K562 (cell line): Measurements from ENCODE around the gene DGCR2. TPM values are rescaled to one million over a fixed set of nuclear protein-coding genes. Genes with fewer than 3 reads are reported as not detected.

Experiments used
- ATAC-seq: fragments of 200-7000 bp; cut with Tn5 transposase; 3 replicates; pipeline ENCODE4 v1.9.1; 2020; ENCODE audit warnings: moderate library complexity
- BruUV-seq: library from RNA; stranded (reverse); fragments of 400-500 nt; replicated peaks from 2 replicates; lab custom pipeline; 2021; lab: Mats Ljungman, UMichigan
- CTCF ChIA-PET: fragments of 300-600 bp; formaldehyde crosslinking; extraction: SDS; loops from one replicate; lab custom pipeline; 2021; ENCODE audit warnings: low intra/inter-chr PET ratio; lab: Yijun Ruan, JAX
- POLR2A ChIA-PET: fragments of 300-600, 350-650 bp; sonication (Branson Sonifier 250); formaldehyde crosslinking; extraction: SDS; loops from one replicate; lab custom pipeline; 2021; ENCODE audit warnings: antibody characterized with exemption, inconsistent platforms; lab: Yijun Ruan, JAX
- DNase-seq, 4 experiments: peaks; one replicate each; pipeline versions ENCODE4 v3.0.0 to v3.0.0-alpha.2; 2011 to 2018; ENCODE audit warnings: low spot score in 3 of 4, mixed read lengths in 3 of 4; ENCODE audit errors: extremely low read depth in 1 of 4
- FAIRE-seq: peaks from 2 replicates; lab custom pipeline; 2011; peaks lifted over from hg19 to GRCh38; lab: Jason Lieb, UNC
- H2AFZ ChIP-seq: 2 replicates; pipeline ENCODE4 v1.6.0; 2011; ENCODE audit warnings: low read depth, low read length, control low read depth, inconsistent platforms
- H3K27ac ChIP-seq: fragments of 200-600 bp; 3 replicates; pipeline ENCODE4 v1.8.0; 2011; ENCODE audit warnings: low read depth, mild to moderate bottlenecking, control low read depth, inconsistent platforms, low read length, moderate library complexity, mixed read lengths; ENCODE audit errors: extremely low read depth
- H3K27me3 ChIP-seq, 2 experiments: fragments of 300-600 bp in 1 of 2; 2 replicates in 1 of 2; 3 replicates in 1 of 2; pipeline versions ENCODE4 v1.6.0 to v1.8.0; 2011; ENCODE audit warnings: inconsistent platforms in 2 of 2, low read length in 2 of 2, mild to moderate bottlenecking in 1 of 2, mixed read lengths in 1 of 2, moderate library complexity in 1 of 2; ENCODE audit not compliant: control insufficient read depth in 2 of 2, insufficient read depth in 2 of 2
- H3K36me3 ChIP-seq: fragments of 300-600 bp; 3 replicates; pipeline ENCODE4 v1.8.0; 2011; ENCODE audit warnings: mild to moderate bottlenecking, low read length, inconsistent platforms; ENCODE audit not compliant: control insufficient read depth, insufficient read depth
- H3K4me1 ChIP-seq, 2 experiments: fragments of 200-600 bp in 1 of 2; replicated peaks in 1 of 2; 2 replicates in 1 of 2; 3 replicates in 1 of 2; pipeline versions ENCODE4 v1.5.1 to v1.8.0; 2011; ENCODE audit warnings: inconsistent platforms in 2 of 2, low read length in 2 of 2, mild to moderate bottlenecking in 1 of 2, mixed read lengths in 1 of 2, moderate library complexity in 1 of 2; ENCODE audit not compliant: control insufficient read depth in 2 of 2, insufficient read depth in 2 of 2
- H3K4me2 ChIP-seq: 2 replicates; pipeline ENCODE4 v1.6.1; 2011; ENCODE audit warnings: low read length, control low read depth, inconsistent platforms, mixed read lengths; ENCODE audit not compliant: insufficient read depth
- H3K4me3 ChIP-seq: fragments of 200-600 bp; sonication (generic), shearing (Covaris generic); 2 replicates; pipeline ENCODE4 v1.5.1; 2016; ENCODE audit warnings: control low read depth, inconsistent platforms
- H3K79me2 ChIP-seq: fragments of 200-600 bp; 3 replicates; pipeline ENCODE4 v1.8.0; 2011; ENCODE audit warnings: low read length, inconsistent platforms; ENCODE audit not compliant: control insufficient read depth, insufficient read depth
- H3K9ac ChIP-seq, 2 experiments: 2 replicates each; pipeline versions ENCODE4 v1.6.0 to v1.6.1; 2011; ENCODE audit warnings: low read depth in 2 of 2, low read length in 2 of 2, control low read depth in 1 of 2, inconsistent platforms in 1 of 2, mild to moderate bottlenecking in 1 of 2, mixed read lengths in 1 of 2; ENCODE audit not compliant: insufficient read depth in 1 of 2
- H3K9me1 ChIP-seq: one replicate; pipeline ENCODE4 v1.6.0; 2011; ENCODE audit warnings: inconsistent platforms, mild to moderate bottlenecking, low read length, moderate library complexity; ENCODE audit not compliant: control insufficient read depth, insufficient read depth
- H3K9me3 ChIP-seq: replicated peaks from 2 replicates; pipeline ENCODE4 v1.5.1; 2011; ENCODE audit warnings: low read depth, low read length, inconsistent platforms; ENCODE audit not compliant: control insufficient read depth, insufficient read depth
- H4K20me1 ChIP-seq: replicated peaks from 2 replicates; pipeline ENCODE4 v1.6.1; 2011; ENCODE audit warnings: low read length, inconsistent platforms, mixed read lengths; ENCODE audit not compliant: control insufficient read depth, insufficient read depth
- ADNP ChIP-seq: fragments of 200-800 bp; sonication (Bioruptor generic); IDR thresholded peaks from 2 replicates; pipeline ENCODE4 v1.6.1; 2016; ENCODE audit warnings: missing genetic modification characterization, missing compliant biosample characterization
- CBX5 ChIP-seq: IDR thresholded peaks from 2 replicates; pipeline ENCODE4 v1.6.1; 2014; ENCODE audit warnings: low read depth, borderline replicate concordance
- EP400 ChIP-seq: fragments of 450-650 bp; IDR thresholded peaks from 2 replicates; pipeline ENCODE4 v1.6.1; 2017; ENCODE audit warnings: antibody characterized with exemption, mild to moderate bottlenecking, moderate library complexity
- HDAC8 ChIP-seq: fragments of 450-650 bp; IDR thresholded peaks from 2 replicates; pipeline ENCODE4 v1.6.1; 2016; ENCODE audit warnings: mild to moderate bottlenecking, missing genetic modification characterization, moderate library complexity, missing compliant biosample characterization
- MAFF ChIP-seq: IDR thresholded peaks from 2 replicates; pipeline ENCODE4 v1.6.1; 2012; ENCODE audit warnings: low read length, improper control_type of control experiment
- NFXL1 ChIP-seq: fragments of 450-650 bp; formaldehyde crosslinking; IDR thresholded peaks from 2 replicates; pipeline ENCODE4 v1.4.0; 2021; ENCODE audit warnings: mild to moderate bottlenecking
- POLR2B ChIP-seq: fragments of 450-650 bp; IDR thresholded peaks from 2 replicates; pipeline ENCODE4 v1.6.1; 2018; ENCODE audit warnings: low read depth; ENCODE audit not compliant: partially characterized antibody
- RBM34 ChIP-seq: fragments of 200-400 bp; formaldehyde crosslinking; IDR thresholded peaks from 2 replicates; pipeline ENCODE4 v1.6.1; 2018; ENCODE audit warnings: low read length, borderline replicate concordance; ENCODE audit not compliant: insufficient read depth
- SAFB ChIP-seq: fragments of 200-400 bp; formaldehyde crosslinking; IDR thresholded peaks from 2 replicates; pipeline ENCODE4 v1.6.1; 2017; ENCODE audit warnings: low read depth, low read length, borderline replicate concordance
- SETDB1 ChIP-seq: IDR thresholded peaks from one replicate; pipeline ENCODE4 v1.6.1; 2012; ENCODE audit warnings: low read length, control low read depth, inconsistent platforms
- TGIF2 ChIP-seq: sonication (generic); formaldehyde crosslinking; IDR thresholded peaks from 2 replicates; pipeline ENCODE4 v1.8.1; 2022; ENCODE audit warnings: mild to moderate bottlenecking, missing genetic modification reagents, moderate library complexity
- THRAP3 ChIP-seq: fragments of 450-650 bp; IDR thresholded peaks from 2 replicates; pipeline ENCODE4 v1.6.1; 2016; ENCODE audit warnings: mild to moderate bottlenecking, inconsistent platforms, borderline replicate concordance
- ZNF124 ChIP-seq: sonication (generic); formaldehyde crosslinking; IDR thresholded peaks from 2 replicates; pipeline ENCODE4 v1.8.1; 2022; ENCODE audit warnings: missing genetic modification reagents
- ZNF583 ChIP-seq: fragments of 250-450 bp; sonication (Bioruptor Pico); IDR thresholded peaks from 2 replicates; pipeline ENCODE4 v1.4.0; 2020
- ZNF584 ChIP-seq: fragments of 200-800 bp; sonication (Bioruptor generic); IDR thresholded peaks from 2 replicates; pipeline ENCODE4 v1.6.1; 2016; ENCODE audit warnings: low read depth, mild to moderate bottlenecking, missing genetic modification characterization, missing compliant biosample characterization
- WGBS: fragments of 100-300 bp; shearing (Covaris generic); methylation state at CpG from one replicate; pipeline ENCODE4 v1.1.6; 2016; ENCODE audit warnings: low coverage, mixed read lengths; ENCODE audit not compliant: insufficient coverage; ENCODE audit errors: missing lambda C conversion rate; 5-methylcytosine and 5-hydroxymethylcytosine counted together
- in situ Hi-C: fragments of 300-500 bp; cut with MboI; formaldehyde crosslinking; loops from 4 replicates; pipeline ENCODE4 v1.15.0; 2018; ENCODE audit warnings: inconsistent platforms, mixed read lengths
- intact Hi-C: fragments of 100-400 bp; cut with micrococcal nuclease; formaldehyde crosslinking; loops from 2 replicates; pipeline ENCODE4 v1.14.2; 2022
- polyA plus RNA-seq, 8 experiments: library from polyadenylated mRNA; depleted of rRNA in 4 of 8; stranded (reverse) in 5 of 8; unstranded in 3 of 8; fragments of >200 nt; fragmentation: Nextera tagmentation in 2 of 8; fragmentation: Illumina TruSeq in 1 of 8; extraction: Ambion mirVana in 2 of 8; extraction: Trizol in 1 of 8; gene quantifications; 2 replicates each; pipeline versions ENCODE4 v1.2.1 to v1.2.3, GENCODE V29; 2011 to 2014; ENCODE audit warnings: inconsistent platforms in 1 of 8, missing spikeins in 1 of 8
- total RNA-seq, 7 experiments: library from RNA; depleted of rRNA in 6 of 7; stranded (reverse); fragments of >200 nt in 6 of 7; fragmentation: Illumina TruSeq in 2 of 7; extraction: Trizol in 2 of 7; gene quantifications; 2 replicates each; pipeline versions ENCODE4 v1.2.1 to v1.2.3, GENCODE V29; 2011 to 2021; ENCODE audit warnings: low replicate concordance in 1 of 7
- TF ChIP-seq, protein P1 (sequence below), 2 experiments: IDR thresholded peaks; 2 replicates each; pipeline ENCODE4 v1.6.1; 2012; ENCODE audit warnings: improper control_type of control experiment in 2 of 2, low read depth in 2 of 2, low read length in 2 of 2, borderline replicate concordance in 1 of 2
- TF ChIP-seq, protein P2 (sequence below): sonication (generic); formaldehyde crosslinking; IDR thresholded peaks from 2 replicates; pipeline ENCODE4 v1.8.0; 2023; ENCODE audit warnings: mild to moderate bottlenecking, missing genetic modification reagents

DGCR2 gene
- total and polyA plus RNA-seq, 9 of the 15 experiments (the other 6 are each of a cell fraction or from before 2014, with no cell fraction given), result 0.69 to 101 (median 56.4) TPM

DNA sequence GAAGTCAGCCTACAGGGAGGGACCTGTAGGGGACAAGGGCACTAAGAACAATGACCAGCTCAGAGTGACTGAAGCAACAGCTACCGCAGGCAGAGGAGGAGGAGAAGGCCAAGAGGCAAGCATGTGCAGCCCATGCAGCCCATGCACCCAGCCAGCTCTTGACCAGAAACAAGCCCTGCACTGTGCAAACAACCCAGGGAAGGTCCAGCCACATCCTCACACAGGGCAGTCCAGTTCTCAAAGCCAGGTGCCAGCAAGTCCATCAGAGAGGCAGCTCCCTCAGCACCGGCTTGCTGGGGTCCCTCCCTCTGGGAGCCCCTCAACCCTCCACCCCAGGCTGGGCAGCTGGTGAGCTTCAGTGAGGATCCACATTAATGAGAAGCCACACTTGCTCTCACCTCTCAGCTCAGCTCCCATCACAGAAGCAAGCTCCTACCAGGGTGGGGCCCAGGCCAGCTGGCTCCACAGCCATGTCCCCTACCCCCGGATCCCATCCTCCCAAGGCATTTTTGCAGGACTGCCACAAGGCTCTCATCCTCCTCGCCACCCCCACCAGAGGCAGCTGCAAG is 7.1 kb downstream of the DGCR2 start (continued):
- TF ChIP-seq CBX5, result no peak
- TF ChIP-seq POLR2B, result no peak
- TF ChIP-seq ZNF124 (CRISPR knock-in tag), result no peak
- no peak for TF ChIP-seq NFXL1
- no peak for TF ChIP-seq MAFF

DNA sequence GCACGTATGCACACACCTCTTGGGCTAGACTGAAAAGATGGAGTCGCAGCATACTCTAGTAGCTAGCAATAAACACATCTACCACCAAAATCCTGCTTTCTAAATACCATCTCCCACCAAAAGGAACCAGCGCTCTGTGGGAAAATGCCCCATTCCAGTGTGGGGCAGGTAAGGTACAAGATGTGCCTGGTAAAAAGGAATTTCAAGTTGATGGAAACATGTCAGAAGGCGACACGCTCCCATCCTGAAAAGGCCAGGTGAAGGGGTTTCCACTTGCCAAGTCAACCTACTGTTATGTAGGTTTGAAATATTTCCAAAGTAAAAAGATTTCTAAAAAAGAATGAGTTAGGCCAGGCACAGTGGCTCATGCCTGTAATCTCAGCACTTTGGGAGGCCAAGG is 8.8 kb downstream of the DGCR2 start:
- ChIA-PET POLR2A (interaction anchor here (0.6 to 4.4 kb wide), 4 partner anchors 9 to 847 kb away, joined by 3 to 56 read pairs (median 4); partner anchors contain the start of genes DGCR2 and ESS2), CTCF (no interaction called here)
- in situ Hi-C loops (no loop called here), intact Hi-C loops (loop anchor here (10.0 kb wide), 1 partner anchor 181 kb away; the partner anchor contains the start of gene CLTCL1)
- no peak for FAIRE-seq
- Histone ChIP-seq H4K20me1 (peaks cover 53% of the 10 kb centered on the region), H3K4me2 (no peak overlapping the region), H3K4me3 (no peak overlapping the region), H3K36me3 (peaks cover 50% of the 10 kb centered on the region; the same call in 2 of the 3 replicates), H2AFZ (no peak overlapping the region), H3K27ac (no peak overlapping the region), H3K4me1 (peaks cover 40 to 45% of the 10 kb centered on the region in 2 experiments), H3K79me2 (peaks cover 96% of the 10 kb centered on the region), H3K9me3 (no peaks in the 10 kb centered on the region), H3K27me3 (no peaks in the 10 kb centered on the region), H3K9me1 (peaks cover 37% of the 10 kb centered on the region), H3K9ac (no peak overlapping the region)
- no TSS peak for BruUV-seq
- ATAC-seq, result no peak
- no peak for DNase-seq
- 93% methylated on average over 5 of the region's 5 CpGs for WGBS
- TF ChIP-seq RBM34, result no peak
- no peak for TF ChIP-seq ZNF584 (CRISPR knock-in tag)
- no peak for TF ChIP-seq ADNP
- no peak for TF ChIP-seq SETDB1
- TF ChIP-seq, protein P1, sequence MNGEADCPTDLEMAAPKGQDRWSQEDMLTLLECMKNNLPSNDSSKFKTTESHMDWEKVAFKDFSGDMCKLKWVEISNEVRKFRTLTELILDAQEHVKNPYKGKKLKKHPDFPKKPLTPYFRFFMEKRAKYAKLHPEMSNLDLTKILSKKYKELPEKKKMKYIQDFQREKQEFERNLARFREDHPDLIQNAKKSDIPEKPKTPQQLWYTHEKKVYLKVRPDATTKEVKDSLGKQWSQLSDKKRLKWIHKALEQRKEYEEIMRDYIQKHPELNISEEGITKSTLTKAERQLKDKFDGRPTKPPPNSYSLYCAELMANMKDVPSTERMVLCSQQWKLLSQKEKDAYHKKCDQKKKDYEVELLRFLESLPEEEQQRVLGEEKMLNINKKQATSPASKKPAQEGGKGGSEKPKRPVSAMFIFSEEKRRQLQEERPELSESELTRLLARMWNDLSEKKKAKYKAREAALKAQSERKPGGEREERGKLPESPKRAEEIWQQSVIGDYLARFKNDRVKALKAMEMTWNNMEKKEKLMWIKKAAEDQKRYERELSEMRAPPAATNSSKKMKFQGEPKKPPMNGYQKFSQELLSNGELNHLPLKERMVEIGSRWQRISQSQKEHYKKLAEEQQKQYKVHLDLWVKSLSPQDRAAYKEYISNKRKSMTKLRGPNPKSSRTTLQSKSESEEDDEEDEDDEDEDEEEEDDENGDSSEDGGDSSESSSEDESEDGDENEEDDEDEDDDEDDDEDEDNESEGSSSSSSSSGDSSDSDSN (IDR thresholded peaks at IDR 0.05; ENCODE audit: borderline replicate concordance in 1 of 2, low read depth in 2 of 2, low read length in 2 of 2), result no peak
- no peak for TF ChIP-seq SAFB
- TF ChIP-seq ZNF583 (CRISPR knock-in tag), result 0 out of 2 replicates have a peak, but pooled peaks have one; percentile 15
- no peak for TF ChIP-seq TGIF2 (CRISPR knock-in tag)
- TF ChIP-seq, protein P2, sequence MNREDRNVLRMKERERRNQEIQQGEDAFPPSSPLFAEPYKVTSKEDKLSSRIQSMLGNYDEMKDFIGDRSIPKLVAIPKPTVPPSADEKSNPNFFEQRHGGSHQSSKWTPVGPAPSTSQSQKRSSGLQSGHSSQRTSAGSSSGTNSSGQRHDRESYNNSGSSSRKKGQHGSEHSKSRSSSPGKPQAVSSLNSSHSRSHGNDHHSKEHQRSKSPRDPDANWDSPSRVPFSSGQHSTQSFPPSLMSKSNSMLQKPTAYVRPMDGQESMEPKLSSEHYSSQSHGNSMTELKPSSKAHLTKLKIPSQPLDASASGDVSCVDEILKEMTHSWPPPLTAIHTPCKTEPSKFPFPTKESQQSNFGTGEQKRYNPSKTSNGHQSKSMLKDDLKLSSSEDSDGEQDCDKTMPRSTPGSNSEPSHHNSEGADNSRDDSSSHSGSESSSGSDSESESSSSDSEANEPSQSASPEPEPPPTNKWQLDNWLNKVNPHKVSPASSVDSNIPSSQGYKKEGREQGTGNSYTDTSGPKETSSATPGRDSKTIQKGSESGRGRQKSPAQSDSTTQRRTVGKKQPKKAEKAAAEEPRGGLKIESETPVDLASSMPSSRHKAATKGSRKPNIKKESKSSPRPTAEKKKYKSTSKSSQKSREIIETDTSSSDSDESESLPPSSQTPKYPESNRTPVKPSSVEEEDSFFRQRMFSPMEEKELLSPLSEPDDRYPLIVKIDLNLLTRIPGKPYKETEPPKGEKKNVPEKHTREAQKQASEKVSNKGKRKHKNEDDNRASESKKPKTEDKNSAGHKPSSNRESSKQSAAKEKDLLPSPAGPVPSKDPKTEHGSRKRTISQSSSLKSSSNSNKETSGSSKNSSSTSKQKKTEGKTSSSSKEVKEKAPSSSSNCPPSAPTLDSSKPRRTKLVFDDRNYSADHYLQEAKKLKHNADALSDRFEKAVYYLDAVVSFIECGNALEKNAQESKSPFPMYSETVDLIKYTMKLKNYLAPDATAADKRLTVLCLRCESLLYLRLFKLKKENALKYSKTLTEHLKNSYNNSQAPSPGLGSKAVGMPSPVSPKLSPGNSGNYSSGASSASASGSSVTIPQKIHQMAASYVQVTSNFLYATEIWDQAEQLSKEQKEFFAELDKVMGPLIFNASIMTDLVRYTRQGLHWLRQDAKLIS (CRISPR knock-in tag), result no peak
- TF ChIP-seq HDAC8, result no peak
- TF ChIP-seq EP400, result no peak
- TF ChIP-seq THRAP3, result no peak
